HG02970 (cell line): ENCODE measurements around the gene ZNF521.
"Not testable (repeated sequence)": the region's sequence is repeated elsewhere in the genome, so short reads cannot be mapped to it uniquely, and the experiment has no call there.

Experiments used
- ATAC-seq: cut with Tn5 transposase; IDR thresholded peaks from one replicate; pipeline ENCODE4 v1.9.1; 2021; ENCODE audit warnings: mild to moderate bottlenecking, moderate library complexity, moderate number of reproducible peaks; ENCODE audit not compliant: unreplicated experiment, low FRiP score

The ZNF521 gene

GRCh38 chr18:25050605-25051004, 301.4 kb downstream of the ZNF521 start:
- ATAC-seq = no peak

- ATAC-seq = no peak
Measured at GRCh38 chr18:25047983-25048382, 304.0 kb downstream of the ZNF521 start.

GRCh38 chr18:25047421-25047820, 304.5 kb downstream of the ZNF521 start:
- ATAC-seq = no peak

- ATAC-seq = no peak
Measured at GRCh38 chr18:25044694-25045093, 307.3 kb downstream of the ZNF521 start.

- no peak for ATAC-seq
Measured at GRCh38 chr18:25043104-25043503, 308.9 kb downstream of the ZNF521 start.

- ATAC-seq = no peak
Measured at GRCh38 chr18:25042641-25043051, 309.3 kb downstream of the ZNF521 start.

- no peak for ATAC-seq
Measured at GRCh38 chr18:25039781-25040180, 312.2 kb downstream of the ZNF521 start.

GRCh38 chr18:25038261-25038660, 313.7 kb downstream of the ZNF521 start:
- no peak for ATAC-seq

- no peak for ATAC-seq
Measured at GRCh38 chr18:25033747-25034471, 318.1 kb downstream of the ZNF521 start.

GRCh38 chr18:25033175-25033574, 318.8 kb downstream of the ZNF521 start:
- not testable (repeated sequence) for ATAC-seq

- no peak for ATAC-seq
Measured at GRCh38 chr18:25029802-25030201, 322.2 kb downstream of the ZNF521 start.

GRCh38 chr18:25019931-25020330, 332.0 kb downstream of the ZNF521 start:
- no peak for ATAC-seq

GRCh38 chr18:25019086-25019860, 332.7 kb downstream of the ZNF521 start:
- no peak for ATAC-seq

- no peak for ATAC-seq
Measured at GRCh38 chr18:25016666-25017065, 335.3 kb downstream of the ZNF521 start.

GRCh38 chr18:25016181-25016580, 335.8 kb downstream of the ZNF521 start:
- no peak for ATAC-seq
